K562 (cell line): Measurements from ENCODE around the gene FSCN2. TPM values are rescaled to one million over a fixed set of nuclear protein-coding genes. Genes with fewer than 3 reads are reported as not detected.

Experiments used
- CREB1 ChIP-seq, 2 experiments: sonication (generic) in 1 of 2; formaldehyde crosslinking in 1 of 2; IDR thresholded peaks; 2 replicates each; pipeline versions ENCODE4 v1.6.1 to v1.8.0; 2012 to 2022; ENCODE audit warnings: inconsistent platforms in 1 of 2, mild to moderate bottlenecking in 1 of 2, missing genetic modification reagents in 1 of 2, moderate library complexity in 1 of 2
- GABPB1 ChIP-seq: sonication (generic); formaldehyde crosslinking; IDR thresholded peaks from 2 replicates; pipeline ENCODE4 v1.8.0; 2022; ENCODE audit warnings: mild to moderate bottlenecking, missing genetic modification reagents
- NFIX ChIP-seq: fragments of 250-450 bp; sonication (Bioruptor Pico); IDR thresholded peaks from 2 replicates; pipeline ENCODE4 v1.4.0; 2020; ENCODE audit warnings: low read depth, mild to moderate bottlenecking, moderate library complexity
- REST ChIP-seq, 2 experiments: fragments of 450-650 bp; formaldehyde crosslinking in 1 of 2; IDR thresholded peaks; 2 replicates each; pipeline versions ENCODE4 v1.4.0 to v1.6.1; 2014 to 2020; ENCODE audit warnings: mild to moderate bottlenecking in 2 of 2, borderline replicate concordance in 1 of 2, low read depth in 1 of 2
- SRSF7 ChIP-seq: fragments of 200-400 bp; formaldehyde crosslinking; optimal IDR thresholded peaks from 2 replicates; pipeline ENCODE3; 2017; ENCODE audit warnings: mild to moderate bottlenecking, low read depth, low read length
- polyA plus RNA-seq, 8 experiments: library from polyadenylated mRNA; depleted of rRNA in 4 of 8; stranded (reverse) in 5 of 8; unstranded in 3 of 8; fragments of >200 nt; fragmentation: Nextera tagmentation in 2 of 8; fragmentation: Illumina TruSeq in 1 of 8; extraction: Ambion mirVana in 2 of 8; extraction: Trizol in 1 of 8; gene quantifications; 2 replicates each; pipeline versions ENCODE4 v1.2.1 to v1.2.3, GENCODE V29; 2011 to 2014; ENCODE audit warnings: inconsistent platforms in 1 of 8, missing spikeins in 1 of 8
- total RNA-seq, 7 experiments: library from RNA; depleted of rRNA in 6 of 7; stranded (reverse); fragments of >200 nt in 6 of 7; fragmentation: Illumina TruSeq in 2 of 7; extraction: Trizol in 2 of 7; gene quantifications; 2 replicates each; pipeline versions ENCODE4 v1.2.1 to v1.2.3, GENCODE V29; 2011 to 2021; ENCODE audit warnings: low replicate concordance in 1 of 7

FSCN2 gene
- total and polyA plus RNA-seq, 9 of the 15 experiments (the other 6 are each of a cell fraction or from before 2014, with no cell fraction given) = 0.08 TPM; not detected in 8

GRCh38 chr17:81481073-81481799, 46.9 kb upstream of the FSCN2 start (continued):
- peak; percentile 46 for TF ChIP-seq REST (IDR thresholded peaks at IDR 0.05; ENCODE audit: borderline replicate concordance)
- TF ChIP-seq REST (CRISPR knock-in tag; IDR thresholded peaks at IDR 0.05; ENCODE audit: low read depth) = peak; percentile 67; the same call in 1 of the 2 replicates
- no peak for TF ChIP-seq SRSF7
- no peak for TF ChIP-seq GABPB1 (CRISPR knock-in tag)
- no peak for TF ChIP-seq CREB1 (IDR thresholded peaks at IDR 0.05)
- no peak for TF ChIP-seq CREB1 (CRISPR knock-in tag; IDR thresholded peaks at IDR 0.05)
- no peak for TF ChIP-seq NFIX
